SK-N-SH treated with all-trans-retinoic acid at 6 μM for 48 hours (cell line): ENCODE results near the gene COL15A1.

Source experiments
- ESRRG ChIP-seq: fragments of 250-450 bp; sonication (Bioruptor Pico); IDR thresholded peaks from 2 replicates; pipeline ENCODE4 v1.6.1; 2021; ENCODE audit warnings: mild to moderate bottlenecking
- ISL1 ChIP-seq: fragments of 250-450 bp; sonication (Bioruptor Pico); IDR thresholded peaks from 2 replicates; pipeline ENCODE4 v2.1.2; 2022; ENCODE audit warnings: mild to moderate bottlenecking, moderate library complexity
- OSR1 ChIP-seq: fragments of 250-450 bp; sonication (Bioruptor Pico); IDR thresholded peaks from 2 replicates; pipeline ENCODE4 v1.8.0; 2022; ENCODE audit warnings: moderate library complexity, mild to moderate bottlenecking, inconsistent platforms
- ZNF8 ChIP-seq: fragments of 450-650 bp; formaldehyde crosslinking; IDR thresholded peaks from 2 replicates; pipeline ENCODE4 v1.5.0; 2020; ENCODE audit warnings: mild to moderate bottlenecking, moderate library complexity

- no peak for TF ChIP-seq OSR1 (CRISPR knock-in tag)
- TF ChIP-seq ESRRG (CRISPR knock-in tag): no peak
- no peak for TF ChIP-seq ZNF8 (CRISPR knock-in tag)
- no peak for TF ChIP-seq ISL1 (CRISPR knock-in tag)
These were observed 62.8 kb downstream of the COL15A1 start for GRCh38 chr9:99006511-99006910.
